ENCODE results near the gene CAPN12.

The CAPN12 gene

GRCh38 chr19:38698225-38699026, 45.8 kb downstream of the CAPN12 start:
- DNase-seq (ENCODE audit: low read depth in 4 of 4, low spot score in 1 of 4): no peak

- no peak for DNase-seq (ENCODE audit: low read depth in 4 of 4, low spot score in 1 of 4)
These were observed 46.6 kb downstream of the CAPN12 start for GRCh38 chr19:38697641-38698071.

DNA sequence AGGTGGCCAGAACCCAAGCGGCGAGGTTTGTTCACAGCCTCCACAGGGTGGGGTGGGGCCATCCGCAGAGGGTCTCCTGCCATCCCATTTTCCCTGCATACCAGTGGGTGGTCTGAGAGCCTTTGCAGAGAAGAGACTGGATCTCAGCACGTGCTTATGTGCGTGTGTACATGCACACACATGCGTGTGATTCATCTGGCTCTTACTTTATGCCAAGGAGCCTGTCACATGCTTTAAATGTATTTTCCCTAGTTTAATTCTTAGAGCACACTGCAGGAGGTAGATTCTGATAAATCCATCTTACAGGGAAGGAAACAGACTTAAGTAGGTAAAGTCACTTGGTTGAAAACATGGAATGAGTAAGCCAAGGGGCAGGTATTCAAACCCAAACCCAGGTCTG, 47.1 kb downstream of the CAPN12 start:
- no peak for DNase-seq (ENCODE audit: low read depth in 4 of 4, low spot score in 1 of 4)

- no peak for DNase-seq (ENCODE audit: low read depth in 4 of 4, low spot score in 1 of 4)
These were observed 47.6 kb downstream of the CAPN12 start for GRCh38 chr19:38696729-38697055.

DNA sequence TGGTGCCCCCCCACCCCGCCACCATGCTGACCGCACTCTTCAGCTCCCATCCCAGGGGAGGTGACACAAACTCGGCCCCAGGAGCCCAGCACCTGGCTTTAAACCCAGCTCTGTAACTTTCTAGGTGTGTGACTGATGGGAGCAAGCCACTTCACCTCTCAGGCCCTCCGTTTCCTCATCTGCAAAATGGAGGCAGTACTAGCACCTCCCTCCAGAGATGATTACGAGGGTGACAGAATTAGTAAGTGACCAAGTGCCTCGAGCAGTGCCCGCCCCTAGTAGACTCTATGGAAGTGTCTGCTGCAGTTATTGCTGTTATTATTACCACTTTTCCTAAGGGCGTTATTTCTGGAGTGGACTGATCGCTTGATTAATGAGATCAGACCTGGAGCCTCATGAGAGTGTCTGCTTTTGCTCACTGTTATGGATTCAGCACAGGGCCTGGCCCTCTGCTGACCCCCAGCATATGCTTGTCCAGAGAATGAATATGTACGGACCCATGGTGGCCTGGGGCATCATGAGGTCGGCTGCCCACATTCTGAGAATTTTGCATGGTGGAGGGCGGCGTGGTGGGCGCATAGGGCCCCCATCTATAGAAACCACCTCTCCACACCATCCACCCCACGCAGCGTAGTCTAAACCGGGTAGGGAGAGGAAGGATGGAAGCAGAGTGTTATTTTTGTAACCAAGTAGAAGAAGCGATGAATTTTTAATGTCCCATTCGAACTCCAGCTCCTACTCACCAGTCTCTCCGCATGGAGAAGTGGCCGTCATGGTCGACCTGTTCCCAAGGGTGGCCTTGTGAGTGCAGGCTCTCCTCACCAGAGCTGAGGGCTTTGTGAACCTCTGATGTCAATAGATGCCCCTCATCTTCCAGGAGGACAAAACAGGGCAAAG, 48.2 kb downstream of the CAPN12 start:
- no peak for DNase-seq (ENCODE audit: low read depth in 4 of 4, low spot score in 1 of 4)

DNA sequence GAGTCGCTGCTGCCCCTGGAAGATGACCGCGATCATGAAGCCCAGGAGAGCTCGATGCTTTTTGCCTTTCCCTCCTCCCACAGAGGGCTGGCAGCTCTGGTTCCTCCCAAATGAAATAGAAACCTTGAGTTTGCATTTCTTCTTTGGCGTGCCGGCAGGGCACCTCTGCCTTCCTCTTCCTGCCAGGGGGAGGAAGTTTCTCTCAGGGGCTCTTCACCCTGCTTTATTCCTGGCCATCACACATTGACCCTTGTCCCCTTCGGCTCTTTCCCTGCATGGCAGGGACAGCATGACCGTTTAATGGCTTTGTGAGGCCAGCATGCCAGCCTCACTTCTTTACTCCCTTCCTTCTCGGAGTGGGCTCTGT, 49.0 kb downstream of the CAPN12 start:
- DNase-seq (ENCODE audit: low read depth in 4 of 4, low spot score in 1 of 4): no peak

DNA sequence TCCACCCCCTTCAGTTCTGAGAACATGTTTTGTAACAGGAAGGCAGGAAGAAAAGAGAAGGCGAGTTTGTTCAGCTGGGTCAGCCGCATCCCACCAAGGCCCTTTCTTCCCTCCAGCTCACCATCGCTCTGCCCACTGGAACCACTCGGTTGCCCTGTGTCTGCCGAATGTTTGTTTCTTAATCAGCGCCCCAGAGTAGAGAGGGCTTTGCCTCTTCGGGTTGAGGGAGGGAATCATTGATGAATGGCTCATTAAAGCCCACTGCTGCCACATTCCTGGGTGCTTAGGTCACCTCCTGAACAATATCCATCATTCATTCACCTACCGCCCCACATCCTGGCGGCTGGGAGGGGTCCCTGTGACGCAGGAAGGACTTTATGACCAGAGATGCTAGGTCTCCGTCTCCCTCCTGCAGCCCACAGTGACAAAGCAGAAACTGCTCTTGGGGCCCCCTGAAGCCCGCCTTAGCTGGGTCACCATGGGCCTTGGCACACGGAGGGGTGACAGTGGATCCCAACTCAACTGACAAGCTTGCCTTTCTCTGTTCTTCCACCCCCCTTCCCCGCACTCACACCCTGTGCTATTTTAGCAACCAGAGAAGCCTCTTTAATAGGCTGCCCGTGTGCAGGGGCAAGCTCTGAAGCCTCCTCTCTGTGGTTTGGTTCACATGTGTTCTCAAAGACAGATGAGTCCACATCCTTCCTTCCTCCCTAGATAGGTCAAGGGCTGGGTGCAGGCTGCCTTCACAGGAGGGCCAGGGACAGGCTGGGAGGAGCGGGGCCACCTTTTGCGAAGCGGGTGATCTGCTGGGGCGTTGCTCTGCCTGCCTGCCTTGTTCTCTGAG, 50.7 kb downstream of the CAPN12 start:
- DNase-seq (ENCODE audit: low read depth in 4 of 4, low spot score in 1 of 4): no peak

DNA sequence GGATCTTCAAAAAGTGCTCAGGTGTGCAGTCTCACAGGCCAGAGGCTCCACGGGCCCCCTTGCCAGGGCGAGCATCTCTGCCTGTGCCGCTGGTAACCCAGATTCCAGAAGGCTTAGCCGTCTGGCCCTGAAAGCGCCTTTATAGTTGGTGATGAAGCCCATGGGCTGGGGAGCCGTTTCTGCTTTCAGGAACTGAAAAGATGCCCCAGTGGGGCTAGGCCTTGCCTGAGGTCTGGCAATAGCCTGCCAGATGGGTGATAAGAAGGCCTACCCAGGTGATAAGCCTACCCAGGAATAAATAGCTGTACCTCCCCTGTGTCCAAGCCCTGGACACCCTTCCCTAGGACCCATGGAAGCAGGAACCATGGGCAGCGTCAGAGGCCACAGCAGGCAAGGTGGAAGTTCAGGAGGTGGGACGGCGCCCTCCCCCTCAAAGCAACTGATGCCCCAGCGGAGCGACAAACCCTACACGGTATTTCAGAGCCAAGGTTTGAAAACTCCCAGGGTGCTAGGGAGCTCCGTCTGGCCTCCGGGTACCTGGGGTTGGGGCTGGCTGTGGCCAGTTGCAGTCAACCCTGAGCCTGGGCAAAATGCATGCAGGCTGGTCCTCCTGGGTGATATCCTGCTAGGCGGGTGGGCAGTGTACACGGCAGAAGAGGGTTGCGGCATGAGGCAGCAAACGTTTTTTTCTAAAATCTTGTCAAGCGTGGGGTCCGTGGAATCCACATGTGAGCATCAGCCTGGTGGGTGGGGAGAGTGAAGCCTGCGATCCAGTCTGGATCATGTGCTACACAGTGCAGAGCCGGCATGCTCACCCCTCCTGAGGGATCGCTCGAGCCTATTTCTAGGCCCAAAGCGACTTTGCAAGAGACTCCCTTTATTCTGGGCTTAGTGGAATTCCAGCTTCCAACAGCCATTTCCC, 51.6 kb downstream of the CAPN12 start:
- DNase-seq (ENCODE audit: low read depth in 4 of 4, low spot score in 1 of 4): no peak

DNA sequence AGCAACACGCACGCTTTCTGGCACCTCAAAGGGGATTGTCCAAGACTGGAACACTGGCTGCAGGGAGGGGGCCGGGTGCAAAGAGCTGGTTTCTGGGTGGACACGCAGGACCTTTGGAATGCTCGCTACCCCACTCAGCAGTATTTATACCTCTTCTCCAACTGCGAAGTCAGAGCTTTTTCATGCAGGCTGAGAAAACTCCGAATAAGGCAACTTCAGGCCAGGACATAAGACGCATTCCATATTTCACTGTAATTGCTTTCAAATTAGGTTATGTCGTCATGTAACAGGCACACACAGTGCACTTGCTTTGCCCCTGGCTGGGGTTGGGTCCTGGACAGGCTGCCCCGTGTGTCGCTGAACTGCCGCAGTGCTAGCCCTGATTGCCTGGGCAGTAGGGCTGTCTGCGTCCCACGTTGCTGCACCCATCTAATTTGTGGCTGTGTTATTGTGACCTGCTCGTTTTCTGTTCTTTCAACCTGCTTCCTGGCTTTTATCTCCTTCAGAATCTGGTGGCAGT, 52.3 kb downstream of the CAPN12 start:
- DNase-seq (ENCODE audit: low read depth in 4 of 4, low spot score in 1 of 4): no peak

DNA sequence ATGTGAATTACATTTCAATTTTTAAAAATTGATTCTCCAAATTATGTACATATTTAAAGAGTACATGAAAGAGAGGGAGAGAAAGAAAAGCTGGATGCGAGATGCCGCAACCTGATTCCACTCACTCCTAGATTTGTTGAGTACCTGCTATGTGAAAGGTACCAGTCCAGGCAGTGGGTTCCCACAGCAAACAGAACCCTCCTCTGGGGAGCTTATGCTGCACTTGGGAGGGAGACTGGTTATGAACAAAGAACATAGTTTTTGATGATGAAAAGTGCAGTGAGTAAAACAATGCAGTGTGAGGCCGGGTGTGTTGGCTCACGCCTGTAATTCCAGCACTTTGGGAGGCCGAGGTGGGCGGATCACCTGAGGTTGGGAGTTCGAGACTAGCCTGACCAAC, 53.4 kb downstream of the CAPN12 start:
- no peak for DNase-seq (ENCODE audit: low read depth in 4 of 4, low spot score in 1 of 4)

DNA sequence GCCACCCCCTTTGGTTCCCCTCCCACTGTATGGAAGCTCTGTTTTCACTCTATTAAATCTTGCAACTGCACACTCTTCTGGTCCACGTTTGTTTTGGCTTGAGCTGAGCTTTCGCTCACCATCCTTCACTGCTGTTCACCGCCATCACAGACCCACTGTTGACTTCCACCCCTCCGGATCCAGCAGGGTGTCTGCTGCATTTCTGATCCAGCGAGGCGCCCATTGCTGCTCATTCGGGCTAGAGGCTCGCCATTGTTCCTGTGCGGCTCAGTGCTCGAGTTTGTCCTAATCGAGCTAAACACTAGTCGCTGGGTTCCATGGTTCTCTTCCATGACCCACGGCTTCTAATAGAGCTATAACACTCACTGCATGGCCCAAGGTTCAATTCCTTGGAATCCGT, 54.1 kb downstream of the CAPN12 start:
- no peak for DNase-seq (ENCODE audit: low read depth in 4 of 4, low spot score in 1 of 4)

DNA sequence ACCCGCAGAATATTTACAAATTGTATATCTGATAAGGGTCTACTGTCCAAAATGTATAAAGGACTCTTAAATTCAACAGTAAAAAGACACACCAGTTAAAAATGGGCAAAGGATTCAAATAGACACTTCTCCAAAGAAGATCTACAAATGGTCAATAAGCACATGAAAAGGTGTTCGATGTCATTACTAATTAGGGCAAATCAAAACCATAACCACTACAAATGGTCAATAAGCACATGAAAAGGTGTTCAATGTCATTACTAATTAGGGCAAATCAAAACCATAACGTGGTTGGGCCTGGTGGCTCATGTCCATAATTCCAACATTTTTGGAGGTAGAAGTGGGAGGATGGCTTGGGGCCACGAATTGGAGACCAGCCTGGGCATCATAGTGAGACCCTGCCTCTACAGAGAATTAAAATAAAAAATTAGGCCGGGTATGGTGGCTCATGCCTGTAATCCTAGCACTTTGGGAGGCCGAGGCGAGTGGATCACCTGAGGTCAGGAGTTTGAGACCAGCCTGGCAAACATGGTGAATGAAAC, 56.4 kb downstream of the CAPN12 start:
- no peak for DNase-seq (ENCODE audit: low read depth in 4 of 4, low spot score in 1 of 4)

- DNase-seq (ENCODE audit: low read depth in 4 of 4, low spot score in 1 of 4): no peak
These were observed 57.8 kb downstream of the CAPN12 start for GRCh38 chr19:38686530-38686888.

GRCh38 chr19:38685666-38686529, 58.4 kb downstream of the CAPN12 start:
- no peak for DNase-seq (ENCODE audit: low read depth in 4 of 4, low spot score in 1 of 4)

GRCh38 chr19:38684862-38685665, 59.2 kb downstream of the CAPN12 start:
- no peak for DNase-seq (ENCODE audit: low read depth in 4 of 4, low spot score in 1 of 4)

DNA sequence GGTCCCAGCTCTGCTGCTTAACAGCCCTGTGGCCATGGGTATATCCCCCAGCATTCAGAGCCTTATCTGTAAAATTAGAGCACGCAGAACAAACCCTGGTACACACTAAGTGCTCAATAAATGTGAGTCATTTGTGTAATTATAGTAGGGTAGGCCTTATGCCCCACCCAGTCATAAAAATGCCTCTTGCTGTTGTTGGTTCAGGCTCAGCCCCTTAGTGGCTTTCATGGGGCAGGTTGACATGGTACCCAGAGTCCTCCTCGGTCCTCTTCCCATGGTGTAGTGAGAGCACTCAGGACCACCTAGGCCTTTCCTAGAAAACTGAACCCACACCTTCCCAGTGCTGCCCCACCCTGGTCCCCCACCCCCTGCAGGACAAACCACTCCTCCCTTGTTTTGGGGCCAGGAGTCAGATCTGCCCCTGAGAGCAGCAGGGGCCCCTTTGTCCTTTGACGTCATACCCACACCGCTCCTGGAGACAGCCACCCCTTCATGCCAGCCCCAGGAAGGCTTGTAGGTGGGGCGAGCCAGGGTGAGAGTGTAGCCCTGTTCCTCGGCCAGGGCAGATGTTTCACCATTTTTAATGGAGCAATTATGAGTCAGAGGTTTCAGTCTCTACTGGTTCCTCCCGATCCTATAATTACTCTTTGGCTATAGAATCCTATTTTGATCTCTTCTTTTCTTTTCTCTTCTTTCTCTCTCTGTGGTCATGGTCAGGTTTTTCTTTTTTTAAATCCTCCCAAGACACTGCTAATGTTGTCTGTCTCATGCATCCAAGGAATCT, 60.0 kb downstream of the CAPN12 start:
- DNase-seq (ENCODE audit: low read depth in 4 of 4, low spot score in 1 of 4): no peak

DNA sequence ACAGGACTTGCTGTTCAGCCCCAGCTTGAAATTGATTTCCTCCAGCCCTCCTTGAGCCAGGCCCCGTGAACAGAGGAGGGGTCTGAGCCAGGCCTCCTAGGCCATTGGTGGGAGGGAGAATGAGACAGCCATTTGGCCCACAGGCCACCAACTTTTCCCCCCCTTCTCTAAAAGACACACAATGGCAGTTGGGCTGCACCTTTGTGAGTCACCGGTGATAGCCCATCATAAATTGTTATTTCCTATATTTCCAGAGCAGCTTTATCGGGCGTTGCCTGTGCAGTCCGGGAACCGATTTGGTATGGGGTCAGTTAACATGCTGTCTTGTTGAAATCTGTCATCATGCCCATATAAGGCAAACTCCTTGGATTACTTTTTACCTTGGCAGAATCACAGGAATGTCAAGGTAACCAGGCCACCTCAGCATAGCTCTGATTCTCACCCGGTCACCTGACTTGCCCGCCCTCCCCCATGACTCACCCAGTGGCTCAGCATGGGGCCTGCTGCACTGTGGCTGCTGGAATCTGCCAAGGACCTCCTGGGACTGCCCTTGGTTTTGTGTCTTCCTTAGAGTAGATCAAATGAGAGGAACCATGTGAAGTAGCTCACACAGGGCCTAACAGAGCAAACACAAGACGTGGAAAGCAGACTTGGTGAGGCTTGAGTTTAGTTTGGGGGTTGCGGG, 60.7 kb downstream of the CAPN12 start:
- peak in 1 of 4 experiments; percentile 37 for DNase-seq (ENCODE audit: low read depth in 4 of 4, low spot score in 1 of 4)

Data from stimulated activated CD4-positive, alpha-beta T cell treated with anti-CD3 and anti-CD28 coated beads, Interleukin-1b, Interleukin-23, amount 100 ng/mL, for 24 hours (primary cell).